A673 (cell line): Measurements from ENCODE around the gene CEP112. TPM values are rescaled to one million over a fixed set of nuclear protein-coding genes. Genes with fewer than 3 reads are reported as not detected.

ENCODE experiments used
- BruUV-seq: library from RNA; stranded (reverse); fragments of 400-500 nt; replicated peaks from 2 replicates; lab custom pipeline; 2021; lab: Mats Ljungman, UMichigan
- CTCF ChIA-PET: fragments of 300-600 bp; sonication (Branson Sonifier 250); formaldehyde crosslinking; loops from one replicate; lab custom pipeline; 2022; ENCODE audit warnings: antibody characterized with exemption; lab: Charles Lee
- POLR2A ChIA-PET: fragments of 300-600 bp; sonication (Branson Sonifier 250); formaldehyde crosslinking; loops from one replicate; lab custom pipeline; 2022; ENCODE audit warnings: antibody characterized with exemption; ENCODE audit not compliant: low non-redundant PET; lab: Charles Lee
- DNase-seq: peaks from one replicate; pipeline ENCODE4 v3.0.0-alpha.2; 2015; ENCODE audit warnings: low spot score
- H3K27ac ChIP-seq: fragments of 200-600 bp; sonication (generic); 2 replicates; pipeline ENCODE4 v1.5.1; 2016; ENCODE audit warnings: mixed run types, low read depth, mild to moderate bottlenecking, mixed read lengths, antibody characterized with exemption, low read length; ENCODE audit not compliant: poor library complexity, severe bottlenecking
- H3K27me3 ChIP-seq: fragments of 200-600 bp; sonication (generic); replicated peaks from 2 replicates; pipeline ENCODE4 v1.6.1; 2017; ENCODE audit warnings: mixed run types, low read depth, mild to moderate bottlenecking, mixed read lengths, antibody characterized with exemption, low read length; ENCODE audit not compliant: insufficient read depth, poor library complexity
- H3K36me3 ChIP-seq: fragments of 200-600 bp; sonication (generic); 2 replicates; pipeline ENCODE4 v1.6.1; 2016; ENCODE audit warnings: mixed run types, mild to moderate bottlenecking, mixed read lengths, antibody characterized with exemption, low read length; ENCODE audit not compliant: insufficient read depth, poor library complexity, severe bottlenecking
- H3K4me1 ChIP-seq: fragments of 200-600 bp; sonication (generic); 2 replicates; pipeline ENCODE4 v1.6.1; 2017; ENCODE audit warnings: mixed run types, mild to moderate bottlenecking, mixed read lengths, antibody characterized with exemption, low read length; ENCODE audit not compliant: insufficient read depth, poor library complexity, severe bottlenecking
- H3K4me3 ChIP-seq: fragments of 200-600 bp; sonication (generic); 2 replicates; pipeline ENCODE4 v1.5.1; 2016; ENCODE audit warnings: low read depth, mixed run types, mild to moderate bottlenecking, mixed read lengths, low read length; ENCODE audit not compliant: poor library complexity, severe bottlenecking
- H3K9me3 ChIP-seq: fragments of 200-600 bp; sonication (generic); 2 replicates; pipeline ENCODE4 v1.6.1; 2016; ENCODE audit warnings: mixed run types, low read depth, mild to moderate bottlenecking, mixed read lengths, antibody characterized with exemption, low read length; ENCODE audit not compliant: poor library complexity, severe bottlenecking
- CTCF ChIP-seq: fragments of 300-800, 200-600 bp; sonication (generic); conservative IDR thresholded peaks from 2 replicates; pipeline ENCODE4 v1.5.1; 2017; ENCODE audit warnings: low read depth, mild to moderate bottlenecking, antibody characterized with exemption, low read length, moderate library complexity, mixed read lengths
- EZH2 ChIP-seq: fragments of 200-600 bp; sonication (generic); IDR thresholded peaks from 2 replicates; pipeline ENCODE4 v1.6.1; 2017; ENCODE audit warnings: borderline replicate concordance, low read depth, mild to moderate bottlenecking, mixed read lengths, antibody characterized with exemption, low read length; ENCODE audit not compliant: poor library complexity, severe bottlenecking
- intact Hi-C: fragments of 100-400 bp; cut with micrococcal nuclease; formaldehyde crosslinking; loops from one replicate; pipeline ENCODE4 v1.10.0; 2022; ENCODE audit not compliant: unreplicated experiment
- total RNA-seq: library from RNA; stranded (reverse); gene quantifications from 2 replicates; pipeline ENCODE4 v1.2.3, GENCODE V29; 2021

The CEP112 gene
- total RNA-seq, 1 experiment from 2014 or later = 27.2 TPM

GRCh38 chr17:65799869-65800268 lies 392.1 kb downstream of the CEP112 start:
- intact Hi-C loops = loop anchor here (10.0 kb wide), 2 partner anchors 235 to 505 kb away; partner anchors contain the start of gene AXIN2
- no TSS peak for BruUV-seq
- no peaks in the 10 kb centered on the region for H3K27me3 ChIP-seq
- TF ChIP-seq CTCF = no peak
- no peak for TF ChIP-seq EZH2
- H3K27ac ChIP-seq = no peak overlapping the region
- no peak for DNase-seq
- no peaks in the 10 kb centered on the region for H3K36me3 ChIP-seq
- H3K9me3 ChIP-seq = peaks cover 17% of the 10 kb centered on the region
- no peak overlapping the region for H3K4me3 ChIP-seq
- ChIA-PET POLR2A (no interaction called here), CTCF (no interaction called here)
- H3K4me1 ChIP-seq = no peaks in the 10 kb centered on the region

- Histone ChIP-seq H3K36me3 (no peaks in the 10 kb centered on the region), H3K27ac (no peak overlapping the region), H3K4me1 (no peaks in the 10 kb centered on the region), H3K9me3 (peaks cover 17% of the 10 kb centered on the region), H3K27me3 (no peaks in the 10 kb centered on the region), H3K4me3 (no peak overlapping the region)
- DNase-seq = no peak
- intact Hi-C loops = loop anchor here (10.0 kb wide), 2 partner anchors 235 to 505 kb away; partner anchors contain the start of gene AXIN2
- POLR2A ChIA-PET = no interaction called here
- BruUV-seq = no TSS peak
- TF ChIP-seq EZH2 = no peak
- TF ChIP-seq CTCF = no peak
- CTCF ChIA-PET = no interaction called here
Observed at GRCh38 chr17:65799454-65799853, 392.5 kb downstream of the CEP112 start.

- Histone ChIP-seq H3K4me3 (no peak overlapping the region), H3K36me3 (no peaks in the 10 kb centered on the region), H3K4me1 (no peaks in the 10 kb centered on the region), H3K27ac (no peak overlapping the region), H3K9me3 (peaks cover 17% of the 10 kb centered on the region), H3K27me3 (no peaks in the 10 kb centered on the region)
- intact Hi-C loops = loop anchor here (10.0 kb wide), 2 partner anchors 233 to 503 kb away; partner anchors contain the start of gene AXIN2
- no TSS peak for BruUV-seq
- TF ChIP-seq CTCF (peak; percentile 69), EZH2 (no peak)
- CTCF ChIA-PET = interaction anchor here (0.5 kb wide), 1 partner anchor 275 kb away, joined by 10 read pairs; no protein-coding TSS in a partner anchor
- POLR2A ChIA-PET = interaction anchor here (0.6 kb wide), 1 partner anchor 47 kb away, joined by 4 read pairs; no protein-coding TSS in a partner anchor
- DNase-seq = peak; percentile 48
Observed at GRCh38 chr17:65797809-65798208, 394.1 kb downstream of the CEP112 start.
